PC-9 (cell line): ENCODE measurements around the gene PRKCA. TPM values are rescaled to one million over a fixed set of nuclear protein-coding genes. Genes with fewer than 3 reads are reported as not detected.
A peak's percentile ranks its signal among the peaks of the same experiment; 100 is the strongest.

Experiments
- BruUV-seq: library from RNA; stranded (reverse); fragments of 400-500 nt; replicated peaks from 2 replicates; lab custom pipeline; 2021; lab: Mats Ljungman, UMichigan
- CTCF ChIA-PET: fragments of 300-600 bp; sonication (Branson Sonifier 250); formaldehyde crosslinking; loops from one replicate; lab custom pipeline; 2022; ENCODE audit warnings: antibody characterized with exemption; lab: Charles Lee
- POLR2A ChIA-PET: fragments of 300-600 bp; sonication (Branson Sonifier 250); formaldehyde crosslinking; loops from one replicate; lab custom pipeline; 2022; ENCODE audit warnings: antibody characterized with exemption; ENCODE audit not compliant: unreplicated experiment; lab: Charles Lee
- DNase-seq, 2 experiments: peaks; one replicate each; pipeline versions ENCODE4 v3.0.0 to v3.0.0-alpha.2; 2015 to 2022; ENCODE audit warnings: mixed read lengths in 1 of 2
- H2AFZ ChIP-seq: fragments of 200-600 bp; sonication (generic); 2 replicates; pipeline ENCODE4 v1.8.1; 2017; ENCODE audit warnings: antibody characterized with exemption
- H3F3A ChIP-seq: fragments of 200-600 bp; sonication (generic); 2 replicates; pipeline ENCODE4 v1.8.1; 2017; ENCODE audit warnings: antibody characterized with exemption, mild to moderate bottlenecking, low read depth; ENCODE audit not compliant: insufficient read depth
- H3K27ac ChIP-seq: fragments of 200-600 bp; sonication (generic); 2 replicates; pipeline ENCODE4 v1.6.1; 2016; ENCODE audit warnings: mixed run types
- H3K27me3 ChIP-seq: fragments of 200-600 bp; sonication (generic); 2 replicates; pipeline ENCODE4 v1.6.1; 2016; ENCODE audit warnings: low read depth, mixed run types; ENCODE audit not compliant: insufficient read depth
- H3K36me3 ChIP-seq: fragments of 200-600 bp; sonication (generic); 2 replicates; pipeline ENCODE4 v1.6.1; 2016; ENCODE audit warnings: low read depth, mixed run types
- H3K4me1 ChIP-seq: fragments of 200-600 bp; sonication (generic); replicated peaks from 2 replicates; pipeline ENCODE4 v1.6.1; 2016; ENCODE audit warnings: mixed run types; ENCODE audit not compliant: insufficient read depth
- H3K4me2 ChIP-seq: fragments of 200-600 bp; sonication (generic); 2 replicates; pipeline ENCODE4 v1.6.1; 2017; ENCODE audit warnings: mixed run types
- H3K4me3 ChIP-seq: fragments of 200-600 bp; sonication (generic); 2 replicates; pipeline ENCODE4 v1.6.1; 2016; ENCODE audit warnings: mixed run types
- H3K79me2 ChIP-seq: fragments of 200-600 bp; sonication (generic); 2 replicates; pipeline ENCODE4 v1.6.1; 2017; ENCODE audit warnings: low read depth, mixed run types
- H3K9me2 ChIP-seq: fragments of 200-600 bp; sonication (generic); 2 replicates; pipeline ENCODE4 v1.8.1; 2017; ENCODE audit warnings: mild to moderate bottlenecking; ENCODE audit not compliant: insufficient read depth
- H3K9me3 ChIP-seq: fragments of 200-600 bp; sonication (generic); 2 replicates; pipeline ENCODE4 v1.8.1; 2016; ENCODE audit warnings: low read depth; ENCODE audit not compliant: insufficient read depth
- H4K20me1 ChIP-seq: fragments of 200-600 bp; sonication (generic); 2 replicates; pipeline ENCODE4 v1.8.1; 2017; ENCODE audit not compliant: insufficient read depth
- EZH2 ChIP-seq: fragments of 200-600 bp; sonication (generic); IDR thresholded peaks from 2 replicates; pipeline ENCODE4 v1.8.0; 2017; ENCODE audit warnings: antibody characterized with exemption, low read depth
- intact Hi-C: fragments of 100-400 bp; cut with micrococcal nuclease; formaldehyde crosslinking; loops from one replicate; pipeline ENCODE4 v1.10.0; 2022; ENCODE audit not compliant: unreplicated experiment
- total RNA-seq: library from RNA; stranded (reverse); gene quantifications from 2 replicates; pipeline ENCODE4 v1.2.3, GENCODE V29; 2021
- TF ChIP-seq, protein P1 (sequence below): fragments of 200-600 bp; sonication (generic); conservative IDR thresholded peaks from 2 replicates; pipeline ENCODE4 v1.6.1; 2017; ENCODE audit warnings: mixed run types, antibody characterized with exemption, mild to moderate bottlenecking, moderate library complexity

Gene PRKCA
- total RNA-seq, 1 experiment from 2014 or later, result 23.1 TPM

DNA sequence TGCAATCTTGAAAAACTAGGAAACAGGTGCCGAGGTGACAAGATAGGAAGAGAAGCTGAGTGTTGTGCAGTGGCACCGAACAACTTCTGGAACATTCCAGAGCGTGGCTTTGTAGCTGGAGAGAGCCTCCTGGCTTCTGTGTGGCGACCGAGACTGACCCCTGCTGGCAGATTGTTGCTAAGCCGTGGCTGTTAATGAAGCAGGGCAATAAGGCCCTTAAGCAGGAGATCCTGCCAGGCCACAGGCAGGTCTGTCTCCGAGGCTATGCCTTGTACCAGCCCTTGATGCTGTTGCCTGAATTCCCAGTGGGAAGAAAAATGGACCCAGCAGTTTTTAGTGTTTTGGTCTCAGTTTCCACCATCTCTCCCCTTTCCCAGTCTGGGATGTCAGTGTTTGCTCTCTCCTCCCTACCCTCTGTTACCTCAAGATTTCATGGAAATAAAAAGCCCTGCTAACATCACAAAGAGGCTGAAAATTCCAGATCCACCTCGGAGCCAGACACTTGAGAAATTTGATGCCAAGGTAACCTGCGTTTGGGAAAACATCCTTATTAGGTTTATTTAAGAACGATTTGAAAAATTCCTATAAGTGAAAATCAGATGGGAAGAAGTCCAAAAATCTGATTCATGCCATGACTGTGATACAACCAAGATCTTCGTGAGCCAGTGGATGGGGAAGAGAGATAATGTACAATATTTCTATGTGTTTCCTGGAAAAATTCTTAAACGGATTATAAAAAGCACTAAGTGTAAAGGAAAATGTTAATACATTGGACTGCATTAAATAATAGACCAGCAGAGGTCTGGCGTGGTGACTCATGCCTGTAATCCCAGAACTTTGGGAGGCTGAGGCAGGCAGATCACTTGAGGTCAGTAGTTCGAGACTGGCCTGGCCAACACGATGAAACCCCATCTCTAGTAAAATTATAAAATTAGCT is 265.1 kb downstream of the PRKCA start:
- intact Hi-C loops, result loop anchor here (1.0 to 10.0 kb wide), 7 partner anchors 70 to 312 kb away; partner anchors contain the start of gene PRKCA
- Histone ChIP-seq H3K79me2 (peaks cover 5% of the 10 kb centered on the region; the same call in 1 of the 2 replicates), H2AFZ (no peak overlapping the region), H3F3A (peaks cover 25% of the 10 kb centered on the region; the same call in 1 of the 2 replicates), H3K4me3 (no peak overlapping the region), H4K20me1 (no peaks in the 10 kb centered on the region), H3K27ac (peak overlapping the region; percentile 53), H3K27me3 (no peaks in the 10 kb centered on the region), H3K4me2 (peak overlapping the region; percentile 37; the same call in 1 of the 2 replicates), H3K4me1 (peaks cover 34% of the 10 kb centered on the region), H3K9me3 (no peaks in the 10 kb centered on the region), H3K9me2 (no peaks in the 10 kb centered on the region), H3K36me3 (no peaks in the 10 kb centered on the region)
- CTCF ChIA-PET, result interaction anchor here (0.5 to 1.2 kb wide), 3 partner anchors 106 to 313 kb away, joined by 3 to 8 read pairs (median 4); no protein-coding TSS in a partner anchor
- DNase-seq, result peak; percentile 71 to 95
- POLR2A ChIA-PET, result no interaction called here
- TSS peak; percentile 92 for BruUV-seq
- TF ChIP-seq, protein P1, sequence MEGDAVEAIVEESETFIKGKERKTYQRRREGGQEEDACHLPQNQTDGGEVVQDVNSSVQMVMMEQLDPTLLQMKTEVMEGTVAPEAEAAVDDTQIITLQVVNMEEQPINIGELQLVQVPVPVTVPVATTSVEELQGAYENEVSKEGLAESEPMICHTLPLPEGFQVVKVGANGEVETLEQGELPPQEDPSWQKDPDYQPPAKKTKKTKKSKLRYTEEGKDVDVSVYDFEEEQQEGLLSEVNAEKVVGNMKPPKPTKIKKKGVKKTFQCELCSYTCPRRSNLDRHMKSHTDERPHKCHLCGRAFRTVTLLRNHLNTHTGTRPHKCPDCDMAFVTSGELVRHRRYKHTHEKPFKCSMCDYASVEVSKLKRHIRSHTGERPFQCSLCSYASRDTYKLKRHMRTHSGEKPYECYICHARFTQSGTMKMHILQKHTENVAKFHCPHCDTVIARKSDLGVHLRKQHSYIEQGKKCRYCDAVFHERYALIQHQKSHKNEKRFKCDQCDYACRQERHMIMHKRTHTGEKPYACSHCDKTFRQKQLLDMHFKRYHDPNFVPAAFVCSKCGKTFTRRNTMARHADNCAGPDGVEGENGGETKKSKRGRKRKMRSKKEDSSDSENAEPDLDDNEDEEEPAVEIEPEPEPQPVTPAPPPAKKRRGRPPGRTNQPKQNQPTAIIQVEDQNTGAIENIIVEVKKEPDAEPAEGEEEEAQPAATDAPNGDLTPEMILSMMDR, result peak; percentile 86
- no peak for TF ChIP-seq EZH2

DNA sequence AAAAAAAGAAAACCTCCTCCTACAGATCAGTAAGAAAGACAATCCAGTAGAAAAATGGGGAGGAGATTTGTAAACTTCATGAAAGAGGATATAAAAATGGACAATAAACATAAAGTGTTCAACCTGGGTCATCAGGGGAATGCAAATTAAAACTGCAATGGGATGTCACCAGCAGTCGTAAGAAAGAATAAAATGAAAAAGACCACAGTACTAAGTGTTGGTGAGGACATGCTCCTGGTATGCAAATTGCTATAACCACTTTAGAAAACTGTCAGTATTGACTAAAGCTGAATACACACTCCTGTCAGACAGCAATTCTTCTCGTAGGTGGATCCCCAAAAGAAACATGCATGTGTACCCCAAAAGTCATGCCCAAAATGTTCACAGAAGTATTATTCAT is 267.2 kb downstream of the PRKCA start:
- no peaks in the 10 kb centered on the region for H3K27me3 ChIP-seq
- BruUV-seq, result no TSS peak
- H3K79me2 ChIP-seq, result 0 out of 2 replicates have a peak, but pooled peaks cover 5% of the 10 kb centered on the region
- H3K4me2 ChIP-seq, result no peak overlapping the region
- no peaks in the 10 kb centered on the region for H4K20me1 ChIP-seq
- H3K27ac ChIP-seq, result no peak overlapping the region
- no peaks in the 10 kb centered on the region for H3K9me2 ChIP-seq
- H2AFZ ChIP-seq, result no peak overlapping the region
- CTCF ChIA-PET, result no interaction called here
- H3K4me1 ChIP-seq, result peaks cover 34% of the 10 kb centered on the region
- H3K36me3 ChIP-seq, result no peaks in the 10 kb centered on the region
- DNase-seq, result no peak
- POLR2A ChIA-PET, result no interaction called here
- intact Hi-C loops, result loop anchor here (5.0 to 10.0 kb wide), 4 partner anchors 68 to 292 kb away; partner anchors contain the start of gene PRKCA
- peaks cover 25% of the 10 kb centered on the region; the same call in 1 of the 2 replicates for H3F3A ChIP-seq
- no peak overlapping the region for H3K4me3 ChIP-seq
- no peak for TF ChIP-seq EZH2
- TF ChIP-seq, protein P1, result no peak
- H3K9me3 ChIP-seq, result no peaks in the 10 kb centered on the region

DNA sequence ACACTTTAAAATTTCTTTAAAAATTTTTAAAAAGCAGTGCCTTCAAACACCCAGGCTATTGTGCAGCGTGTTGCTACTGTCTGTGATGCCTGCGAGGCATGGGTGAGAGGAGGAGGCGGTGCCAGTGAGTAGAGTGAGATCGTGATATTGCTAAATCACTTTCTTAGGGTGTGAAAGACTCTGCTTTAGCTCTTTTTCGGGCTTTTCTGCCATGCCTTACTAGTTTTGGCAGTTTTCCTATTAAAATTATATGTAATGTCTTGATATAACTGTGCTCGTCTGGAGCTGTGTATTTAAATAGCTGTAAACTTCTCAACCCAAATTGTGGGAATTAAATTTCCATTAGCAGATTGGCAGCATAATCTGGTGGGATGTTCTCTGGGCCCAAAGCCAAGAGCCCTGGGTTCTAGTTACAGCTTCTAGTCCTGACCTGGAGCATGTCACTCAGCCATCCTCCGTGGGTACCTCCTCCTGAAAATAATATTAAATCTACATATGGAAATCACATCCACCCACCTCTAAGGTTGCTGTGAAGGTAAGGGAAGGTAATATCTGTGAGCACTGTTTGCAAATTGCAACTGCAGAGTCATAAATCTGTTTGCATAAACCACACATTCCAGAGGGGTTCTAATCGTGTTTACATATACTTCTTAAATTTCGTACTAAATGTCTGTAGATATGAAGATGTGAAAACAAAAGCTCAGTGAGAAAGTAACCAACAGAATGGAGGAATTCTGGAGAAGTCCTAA is 268.2 kb downstream of the PRKCA start:
- BruUV-seq, result no TSS peak
- CTCF ChIA-PET, result no interaction called here

More for the DNA sequence above, 268.2 kb downstream of the PRKCA start:
- POLR2A ChIA-PET, result interaction anchor here (0.7 kb wide), 1 partner anchor 59 kb away, joined by 3 read pairs; no protein-coding TSS in a partner anchor
- Histone ChIP-seq H4K20me1 (no peaks in the 10 kb centered on the region), H3K9me2 (no peaks in the 10 kb centered on the region), H3K36me3 (no peaks in the 10 kb centered on the region), H3K9me3 (no peaks in the 10 kb centered on the region), H3K4me2 (peak overlapping the region; percentile 14), H3F3A (peaks cover 25% of the 10 kb centered on the region; the same call in 1 of the 2 replicates), H3K4me1 (peaks cover 34% of the 10 kb centered on the region), H3K4me3 (no peak overlapping the region), H3K27me3 (no peaks in the 10 kb centered on the region), H3K27ac (no peak overlapping the region), H3K79me2 (0 out of 2 replicates have a peak, but pooled peaks cover 5% of the 10 kb centered on the region), H2AFZ (no peak overlapping the region)
- TF ChIP-seq, protein P1, result no peak
- peak in 1 of 2 experiments; percentile 61 for DNase-seq
- intact Hi-C loops, result loop anchor here (5.0 kb wide), 1 partner anchor 47 kb away; no protein-coding TSS in a partner anchor
